ENCODE results near the gene FAM98B. TPM values are rescaled to one million over a fixed set of nuclear protein-coding genes. Genes with fewer than 3 reads are reported as not detected.

The FAM98B gene
- total RNA-seq, 2 experiments from 2014 or later, result 51.0 to 61.8 TPM

GRCh38 chr15:38521316-38521715 lies 67.4 kb downstream of the FAM98B start:
- H3K36me3 Mint-ChIP-seq (ENCODE audit: low read depth), result peaks cover 55% of the 10 kb centered on the region
- no peak overlapping the region for H3K4me3 Mint-ChIP-seq
- POLR2A ChIA-PET, result interaction anchor here (0.7 to 2.0 kb wide), 6 partner anchors 10 to 165 kb away, joined by 3 to 10 read pairs (median 4); no protein-coding TSS in a partner anchor

GRCh38 chr15:38522922-38523321 lies 69.0 kb downstream of the FAM98B start:
- POLR2A ChIA-PET, result interaction anchor here (0.9 to 1.8 kb wide), 6 partner anchors 10 to 48 kb away, joined by 3 to 5 read pairs (median 4); partner anchors contain the start of gene RASGRP1
- peaks cover 78% of the 10 kb centered on the region for H3K4me1 Mint-ChIP-seq (ENCODE audit: low read depth)
- CTCF ChIA-PET, result interaction anchor here (1.0 to 8.1 kb wide), 9 partner anchors 8 to 177 kb away, joined by 3 to 57 read pairs (median 5); no protein-coding TSS in a partner anchor

More at GRCh38 chr15:38521316-38521715, 67.4 kb downstream of the FAM98B start:
- no peak for TF ChIP-seq CTCF (IDR thresholded peaks at IDR 0.05)
- intact Hi-C loops (cut with micrococcal nuclease), result no loop called here
- no peak for DNase-seq
- Mint-ChIP-seq H3K4me1 (ENCODE audit: low read depth) (peaks cover 70% of the 10 kb centered on the region), H3K27me3 (no peaks in the 10 kb centered on the region), H3K27ac (peak overlapping the region; percentile 72), H3K9me3 (no peaks in the 10 kb centered on the region)
- CTCF ChIA-PET, result interaction anchor here (1.1 to 8.1 kb wide), 10 partner anchors 10 to 178 kb away, joined by 3 to 57 read pairs (median 5); no protein-coding TSS in a partner anchor
- no peak for ATAC-seq

GRCh38 chr15:38524156-38524555 lies 70.2 kb downstream of the FAM98B start:
- POLR2A ChIA-PET, result interaction anchor here (0.6 to 1.8 kb wide), 10 partner anchors 9 to 238 kb away, joined by 3 to 5 read pairs (median 3); no protein-coding TSS in a partner anchor
- Mint-ChIP-seq H3K4me1 (ENCODE audit: low read depth) (peaks cover 80% of the 10 kb centered on the region), H3K27me3 (no peaks in the 10 kb centered on the region)

More at GRCh38 chr15:38522922-38523321, 69.0 kb downstream of the FAM98B start:
- Mint-ChIP-seq H3K27me3 (no peaks in the 10 kb centered on the region), H3K9me3 (no peaks in the 10 kb centered on the region), H3K27ac (peak overlapping the region; percentile 53), H3K4me3 (no peak overlapping the region), H3K36me3 (ENCODE audit: low read depth) (peaks cover 58% of the 10 kb centered on the region)
- intact Hi-C loops (cut with micrococcal nuclease), result no loop called here
- no peak for DNase-seq
- ATAC-seq, result no peak
- TF ChIP-seq CTCF (IDR thresholded peaks at IDR 0.05), result no peak

GRCh38 chr15:38525489-38525888 lies 71.6 kb downstream of the FAM98B start:
- H3K9me3 Mint-ChIP-seq, result peaks cover 7% of the 10 kb centered on the region
- H3K27ac Mint-ChIP-seq, result peak overlapping the region; percentile 76
- H3K4me1 Mint-ChIP-seq (ENCODE audit: low read depth), result peaks cover 84% of the 10 kb centered on the region
- peaks cover 69% of the 10 kb centered on the region for H3K36me3 Mint-ChIP-seq (ENCODE audit: low read depth)
- no peak for ATAC-seq
- no peak for TF ChIP-seq CTCF (IDR thresholded peaks at IDR 0.05)
- POLR2A ChIA-PET, result interaction anchor here (0.9 to 1.7 kb wide), 3 partner anchors 8 to 16 kb away, joined by 3 to 4 read pairs (median 3); no protein-coding TSS in a partner anchor
- DNase-seq, result peak; percentile 50
- intact Hi-C loops (cut with micrococcal nuclease), result no loop called here
- CTCF ChIA-PET, result interaction anchor here (1.1 to 8.1 kb wide), 3 partner anchors 38 to 174 kb away, joined by 3 to 57 read pairs (median 4); no protein-coding TSS in a partner anchor
- H3K4me3 Mint-ChIP-seq, result no peak overlapping the region
- no peaks in the 10 kb centered on the region for H3K27me3 Mint-ChIP-seq

More at GRCh38 chr15:38524156-38524555, 70.2 kb downstream of the FAM98B start:
- no peak for ATAC-seq
- DNase-seq, result no peak
- Mint-ChIP-seq H3K27ac (peak overlapping the region; percentile 65), H3K9me3 (peaks cover 5% of the 10 kb centered on the region), H3K4me3 (no peak overlapping the region), H3K36me3 (ENCODE audit: low read depth) (peaks cover 62% of the 10 kb centered on the region)
- intact Hi-C loops (cut with micrococcal nuclease), result no loop called here
- CTCF ChIA-PET, result interaction anchor here (1.0 to 8.1 kb wide), 6 partner anchors 14 to 175 kb away, joined by 3 to 57 read pairs (median 6); partner anchors contain the start of gene RASGRP1
- TF ChIP-seq CTCF (IDR thresholded peaks at IDR 0.05), result no peak

GRCh38 chr15:38526158-38526557 lies 72.2 kb downstream of the FAM98B start:
- peaks cover 87% of the 10 kb centered on the region for H3K4me1 Mint-ChIP-seq (ENCODE audit: low read depth)
- H3K36me3 Mint-ChIP-seq (ENCODE audit: low read depth), result peaks cover 76% of the 10 kb centered on the region

More at GRCh38 chr15:38526158-38526557, 72.2 kb downstream of the FAM98B start:
- Mint-ChIP-seq H3K27me3 (no peaks in the 10 kb centered on the region), H3K9me3 (peaks cover 7% of the 10 kb centered on the region), H3K27ac (peak overlapping the region; percentile 62), H3K4me3 (no peak overlapping the region)
- TF ChIP-seq CTCF (IDR thresholded peaks at IDR 0.05), result no peak
- intact Hi-C loops (cut with micrococcal nuclease), result no loop called here
- DNase-seq (no peak), ATAC-seq (no peak)
- POLR2A ChIA-PET, result interaction anchor here (0.9 kb wide), 2 partner anchors 9 to 15 kb away, joined by 3 read pairs; no protein-coding TSS in a partner anchor
- CTCF ChIA-PET, result interaction anchor here (1.6 to 8.1 kb wide), 3 partner anchors 38 to 174 kb away, joined by 4 to 57 read pairs (median 5); no protein-coding TSS in a partner anchor
